ENCODE data around the gene NT5C.

The NT5C gene

DNA sequence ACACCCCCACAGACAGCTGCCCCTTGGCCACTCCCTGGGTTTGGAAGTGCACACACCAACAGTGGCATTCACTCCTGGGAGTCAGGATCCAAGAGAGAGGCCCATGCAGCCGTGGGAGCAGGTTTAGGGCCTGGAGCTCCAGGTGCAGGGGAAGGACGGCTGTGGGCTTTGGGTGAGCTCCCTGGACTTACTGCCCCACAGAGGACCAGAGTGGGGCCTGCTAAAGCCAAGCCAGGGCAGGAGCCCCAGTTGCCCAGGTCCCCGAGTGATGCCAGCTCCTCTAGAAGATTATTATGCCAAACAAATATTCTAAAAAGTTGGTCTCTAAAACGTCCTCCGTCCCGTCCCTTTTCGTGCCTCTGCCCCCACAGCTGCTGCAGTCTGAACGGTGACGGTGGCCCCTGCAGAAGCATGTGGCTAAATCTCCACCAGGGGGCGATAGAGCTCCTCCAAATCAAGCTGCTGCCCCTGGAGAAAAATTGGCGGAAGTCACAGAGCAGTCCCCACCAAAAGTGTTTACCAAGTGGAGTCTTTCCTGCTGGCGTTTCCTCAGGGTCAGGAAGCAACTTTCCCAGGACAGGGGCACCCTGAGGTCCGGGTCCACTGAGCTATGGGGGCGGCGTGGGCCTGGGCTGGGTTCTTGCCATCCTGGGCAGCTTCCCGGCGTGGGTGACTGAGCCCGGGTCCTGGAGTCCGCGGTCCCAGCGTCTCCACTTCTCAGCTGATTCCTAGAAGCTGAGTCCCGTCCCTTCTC lies 17.6 kb downstream of the NT5C start:
- TF ChIP-seq, protein P1, sequence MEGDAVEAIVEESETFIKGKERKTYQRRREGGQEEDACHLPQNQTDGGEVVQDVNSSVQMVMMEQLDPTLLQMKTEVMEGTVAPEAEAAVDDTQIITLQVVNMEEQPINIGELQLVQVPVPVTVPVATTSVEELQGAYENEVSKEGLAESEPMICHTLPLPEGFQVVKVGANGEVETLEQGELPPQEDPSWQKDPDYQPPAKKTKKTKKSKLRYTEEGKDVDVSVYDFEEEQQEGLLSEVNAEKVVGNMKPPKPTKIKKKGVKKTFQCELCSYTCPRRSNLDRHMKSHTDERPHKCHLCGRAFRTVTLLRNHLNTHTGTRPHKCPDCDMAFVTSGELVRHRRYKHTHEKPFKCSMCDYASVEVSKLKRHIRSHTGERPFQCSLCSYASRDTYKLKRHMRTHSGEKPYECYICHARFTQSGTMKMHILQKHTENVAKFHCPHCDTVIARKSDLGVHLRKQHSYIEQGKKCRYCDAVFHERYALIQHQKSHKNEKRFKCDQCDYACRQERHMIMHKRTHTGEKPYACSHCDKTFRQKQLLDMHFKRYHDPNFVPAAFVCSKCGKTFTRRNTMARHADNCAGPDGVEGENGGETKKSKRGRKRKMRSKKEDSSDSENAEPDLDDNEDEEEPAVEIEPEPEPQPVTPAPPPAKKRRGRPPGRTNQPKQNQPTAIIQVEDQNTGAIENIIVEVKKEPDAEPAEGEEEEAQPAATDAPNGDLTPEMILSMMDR (conservative IDR thresholded peaks at IDR 0.05; ENCODE audit: low read depth, low read length), result peak; percentile 96
- DNase-seq (ENCODE audit: low read depth), result peak; percentile 49
- peak overlapping the region; percentile 40 for H3K4me3 ChIP-seq (ENCODE audit: low read length)

DNA sequence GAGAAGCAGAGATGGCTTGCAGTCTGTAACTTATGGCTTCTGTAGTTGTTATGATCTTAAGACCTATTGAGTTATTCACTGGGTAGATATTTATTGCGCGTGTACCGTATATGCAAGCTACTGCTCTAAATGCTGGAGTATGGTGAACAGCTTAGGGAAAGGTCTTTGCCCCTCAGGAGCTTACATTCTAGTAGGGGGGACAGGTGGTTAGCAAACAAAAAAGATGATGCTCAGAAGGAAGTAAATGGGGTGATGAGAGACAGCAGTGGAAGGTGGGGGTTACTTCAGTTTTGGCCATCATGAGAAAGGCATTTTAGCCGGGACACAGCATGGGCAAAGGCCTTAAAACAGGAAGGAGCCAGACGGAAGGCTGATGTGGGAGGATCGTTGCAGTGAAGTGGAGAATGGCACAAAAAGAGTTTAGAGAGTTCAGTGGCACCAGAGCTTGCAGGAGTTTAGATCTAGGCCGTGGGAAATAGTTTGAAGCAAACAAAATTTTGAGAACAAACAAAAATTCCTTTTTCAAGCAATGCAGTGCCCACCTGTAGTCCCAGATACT lies 19.7 kb downstream of the NT5C start:
- DNase-seq (ENCODE audit: low read depth), result no peak
- TF ChIP-seq, protein P1 (conservative IDR thresholded peaks at IDR 0.05; ENCODE audit: low read depth, low read length), result no peak
- no peak overlapping the region for H3K4me3 ChIP-seq (ENCODE audit: low read length)

DNA sequence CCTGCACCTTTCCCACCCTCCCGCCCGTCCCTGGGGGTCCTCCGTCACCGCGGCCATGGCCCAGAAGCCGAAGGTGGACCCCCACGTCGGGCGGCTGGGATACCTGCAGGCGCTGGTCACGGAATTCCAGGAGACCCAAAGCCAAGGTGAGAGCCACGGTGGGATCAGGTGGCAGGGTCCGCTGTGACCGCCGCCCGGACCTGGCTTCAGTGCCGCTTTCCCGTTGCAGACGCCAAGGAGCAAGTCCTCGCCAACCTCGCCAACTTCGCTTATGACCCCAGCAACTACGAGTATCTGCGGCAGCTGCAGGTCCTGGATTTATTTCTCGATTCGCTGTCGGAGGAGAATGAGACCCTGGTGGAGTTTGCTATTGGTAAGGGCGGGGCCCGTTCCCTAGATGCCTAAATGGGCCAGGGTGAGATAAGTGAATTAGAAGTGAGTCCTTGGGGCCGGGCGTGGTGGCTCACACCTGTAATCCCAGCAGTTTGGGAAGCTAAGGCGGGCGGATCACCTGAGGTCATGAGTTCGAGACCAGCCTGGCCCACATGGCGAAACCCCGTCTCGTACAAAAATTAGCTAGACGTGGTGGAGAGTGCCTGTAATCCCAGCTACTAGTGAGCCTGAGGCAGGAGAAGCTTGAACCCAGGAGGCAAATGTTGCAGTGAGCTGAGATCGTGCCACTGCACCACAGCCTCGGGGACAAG lies 21.2 kb downstream of the NT5C start:
- H3K4me3 ChIP-seq (ENCODE audit: low read length), result peak overlapping the region; percentile 86
- DNase-seq (ENCODE audit: low read depth), result no peak
- TF ChIP-seq, protein P1 (conservative IDR thresholded peaks at IDR 0.05; ENCODE audit: low read depth, low read length), result no peak

DNA sequence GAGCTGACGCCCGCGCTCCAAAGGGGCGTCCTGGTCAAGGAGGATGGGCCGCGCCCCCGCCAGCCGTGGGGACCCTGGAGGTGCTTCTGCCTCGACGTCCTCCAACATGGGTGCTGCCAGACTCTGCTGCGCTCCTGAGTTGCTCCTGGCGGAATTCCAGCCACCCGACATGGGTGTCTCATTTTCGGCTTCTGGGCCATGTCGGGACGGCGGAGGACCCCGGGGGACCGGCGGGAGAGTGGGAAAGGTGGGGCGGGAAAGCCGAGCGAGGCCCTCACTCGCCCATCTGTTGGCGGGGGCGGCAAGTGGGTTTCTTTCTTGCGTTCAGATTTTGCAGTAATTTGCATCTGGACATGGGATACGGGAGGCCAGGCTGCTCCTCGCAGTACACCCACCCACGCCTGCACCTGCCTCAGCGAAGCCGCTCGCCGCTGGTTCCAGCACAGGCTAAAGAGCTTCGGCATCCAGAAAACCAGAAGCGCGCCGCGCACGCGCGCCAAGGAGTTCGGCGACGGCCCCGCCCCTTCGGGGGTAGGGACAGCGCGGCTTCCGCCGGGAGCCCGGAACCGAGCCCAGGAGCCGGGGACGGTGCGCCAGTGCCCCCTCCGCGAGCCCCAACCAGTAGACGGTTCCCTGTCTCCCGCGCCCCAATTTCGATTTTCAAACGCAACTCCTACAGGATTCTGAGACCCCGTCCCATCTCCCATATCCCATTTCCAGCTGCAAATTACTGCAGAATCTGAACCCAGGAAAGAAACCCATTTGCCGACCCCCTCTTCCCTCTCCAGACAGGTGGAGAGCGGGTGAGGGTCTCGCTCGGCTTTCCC lies 21.9 kb downstream of the NT5C start, which contains the start of gene ARMC7:
Gene ARMC7, plus strand, starts transcription at position 563 of the 827 bp plus-strand sequence. CDS start 320 bp downstream, outside the sequence.
- TF ChIP-seq, protein P1 (conservative IDR thresholded peaks at IDR 0.05; ENCODE audit: low read depth, low read length), result no peak
- DNase-seq (ENCODE audit: low read depth), result no peak
- H3K4me3 ChIP-seq (ENCODE audit: low read length), result peak within 1 kb of the TSS; percentile 86

DNA sequence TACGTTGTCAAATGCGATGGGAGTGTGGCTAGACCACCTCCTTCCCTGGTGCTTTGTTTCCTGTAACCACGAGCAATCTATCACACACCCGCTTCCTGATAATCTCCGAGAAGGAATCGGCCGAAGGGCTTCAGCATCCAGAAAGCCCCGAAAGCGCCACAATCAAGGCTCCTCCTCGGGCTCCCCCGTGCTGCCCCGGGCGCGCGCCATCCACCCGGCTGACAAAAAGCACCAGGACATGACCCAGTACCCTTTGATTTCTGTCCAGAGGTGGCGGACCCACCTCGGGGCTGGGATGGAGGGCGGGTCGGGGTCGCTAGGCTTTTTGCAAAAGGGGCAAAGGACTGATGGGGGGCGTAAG lies 22.5 kb downstream of the NT5C start:
- no peak for DNase-seq (ENCODE audit: low read depth)
- TF ChIP-seq, protein P1 (conservative IDR thresholded peaks at IDR 0.05; ENCODE audit: low read depth, low read length), result no peak
- H3K4me3 ChIP-seq (ENCODE audit: low read length), result peak overlapping the region; percentile 86

DNA sequence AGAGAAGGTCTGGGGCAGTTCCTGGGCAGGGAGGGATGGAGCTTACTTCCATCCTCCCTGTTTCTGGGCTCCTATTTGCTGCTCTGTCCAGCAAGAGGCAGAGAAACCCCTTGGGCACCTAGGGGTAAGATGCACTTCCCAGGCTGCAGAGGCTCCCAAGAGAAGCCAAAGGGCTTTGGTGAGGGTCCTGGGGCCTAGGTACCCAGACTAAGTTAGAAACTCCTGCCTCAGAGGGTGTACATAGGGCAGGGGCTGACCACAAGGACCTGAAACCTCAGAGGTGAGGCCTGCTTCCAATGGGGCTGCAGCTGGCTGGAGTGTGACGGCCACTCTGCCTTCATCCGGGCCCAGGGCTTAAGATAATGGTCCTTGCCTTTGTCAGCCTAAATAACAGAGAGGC lies 23.3 kb downstream of the NT5C start:
- no peak for DNase-seq (ENCODE audit: low read depth)
- TF ChIP-seq, protein P1 (conservative IDR thresholded peaks at IDR 0.05; ENCODE audit: low read depth, low read length), result no peak
- no peak overlapping the region for H3K4me3 ChIP-seq (ENCODE audit: low read length)

Data from retinal pigment epithelial cell (primary cell).